Nephron (organoid): ENCODE measurements around the gene PEBP1.

Experiments
- H3K27ac Mint-ChIP-seq, 3 experiments: 2 replicates each; pipeline ENCODE4 v1.8.0; 2020; ENCODE audit warnings: mixed read lengths in 3 of 3, mild to moderate bottlenecking in 2 of 3, moderate library complexity in 1 of 3
- H3K27me3 Mint-ChIP-seq: 2 replicates; pipeline ENCODE4 v1.8.0; 2021; ENCODE audit warnings: low read depth, mild to moderate bottlenecking, moderate library complexity, mixed read lengths
- H3K36me3 Mint-ChIP-seq: 2 replicates; pipeline ENCODE4 v1.8.0; 2020; ENCODE audit warnings: low read depth, mixed read lengths
- H3K4me1 Mint-ChIP-seq: 2 replicates; pipeline ENCODE4 v1.8.0; 2020; ENCODE audit warnings: mixed read lengths
- H3K4me3 Mint-ChIP-seq, 3 experiments: 2 replicates each; pipeline ENCODE4 v1.8.0; 2020; ENCODE audit warnings: mild to moderate bottlenecking in 3 of 3, mixed read lengths in 3 of 3, moderate library complexity in 2 of 3
- H3K9me3 Mint-ChIP-seq: 2 replicates; pipeline ENCODE4 v1.8.0; 2020; ENCODE audit warnings: mixed read lengths
- CTCF ChIP-seq, 3 experiments: fragments of 200-600 bp; sonication (generic); IDR thresholded peaks; one replicate each; pipeline ENCODE4 v1.5.0; 2021; ENCODE audit warnings: antibody characterized with exemption in 3 of 3; ENCODE audit not compliant: unreplicated experiment in 3 of 3

The PEBP1 gene

GRCh38 chr12:118189741-118190191 lies 53.8 kb downstream of the PEBP1 start:
- Mint-ChIP-seq H3K27me3 (no peaks in the 10 kb centered on the region), H3K4me1 (peaks cover 62% of the 10 kb centered on the region), H3K4me3 (peak overlapping the region; percentile 84 to 92 (median 91)), H3K36me3 (no peaks in the 10 kb centered on the region), H3K27ac (peak overlapping the region; percentile 99), H3K9me3 (no peaks in the 10 kb centered on the region)
- no peak for TF ChIP-seq CTCF (IDR thresholded peaks at IDR 0.05; ENCODE audit: unreplicated experiment in 3 of 3)

DNA sequence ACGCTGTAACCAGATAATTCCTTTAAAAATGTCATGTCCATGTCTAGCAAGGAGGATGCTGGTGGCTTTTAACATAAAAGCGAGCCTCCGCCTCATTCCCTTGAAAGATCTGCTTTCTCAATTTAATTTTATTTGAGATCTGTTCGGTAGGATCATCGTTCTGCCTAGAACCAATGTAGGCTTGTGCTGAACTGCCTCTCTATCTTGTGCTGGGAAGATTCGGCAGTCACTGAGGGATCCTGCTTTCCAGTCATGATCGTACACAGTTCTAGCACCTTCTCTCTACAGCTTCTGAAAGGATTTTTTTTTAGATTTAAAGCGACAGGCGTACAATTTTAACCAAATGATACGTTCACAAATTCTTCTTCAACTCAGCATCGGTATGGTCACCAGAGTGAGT lies 54.3 kb downstream of the PEBP1 start:
- Mint-ChIP-seq H3K9me3 (no peaks in the 10 kb centered on the region), H3K36me3 (peaks cover under 1% of the 10 kb centered on the region), H3K27ac (peak overlapping the region; percentile 99), H3K4me1 (peaks cover 62% of the 10 kb centered on the region), H3K4me3 (peak overlapping the region; percentile 84 to 92 (median 91)), H3K27me3 (no peaks in the 10 kb centered on the region)
- no peak for TF ChIP-seq CTCF (IDR thresholded peaks at IDR 0.05; ENCODE audit: unreplicated experiment in 3 of 3)

GRCh38 chr12:118193477-118193876 lies 57.6 kb downstream of the PEBP1 start:
- Mint-ChIP-seq H3K27ac (no peak overlapping the region), H3K36me3 (peaks cover 8% of the 10 kb centered on the region), H3K4me3 (no peak overlapping the region), H3K27me3 (no peaks in the 10 kb centered on the region), H3K4me1 (peaks cover 36% of the 10 kb centered on the region), H3K9me3 (no peaks in the 10 kb centered on the region)
- no peak for TF ChIP-seq CTCF (IDR thresholded peaks at IDR 0.05; ENCODE audit: unreplicated experiment in 3 of 3)

- no peak overlapping the region for H3K27ac Mint-ChIP-seq
- H3K36me3 Mint-ChIP-seq: peaks cover 8% of the 10 kb centered on the region
- peaks cover 31% of the 10 kb centered on the region for H3K4me1 Mint-ChIP-seq
- H3K27me3 Mint-ChIP-seq: no peaks in the 10 kb centered on the region
- no peak overlapping the region for H3K4me3 Mint-ChIP-seq
- H3K9me3 Mint-ChIP-seq: no peaks in the 10 kb centered on the region
- no peak for TF ChIP-seq CTCF (IDR thresholded peaks at IDR 0.05; ENCODE audit: unreplicated experiment in 3 of 3)
Measured at GRCh38 chr12:118193958-118194357, 58.0 kb downstream of the PEBP1 start.
